H9 (cell line): Measurements from ENCODE around the gene CCDC142. TPM values are rescaled to one million over a fixed set of nuclear protein-coding genes. Genes with fewer than 3 reads are reported as not detected.

Experiments
- DNase-seq: peaks from one replicate; pipeline ENCODE4 v3.0.0-alpha.2; 2017
- H2AFZ ChIP-seq: one replicate; pipeline ENCODE4 v1.6.1; 2013; ENCODE audit warnings: mild to moderate bottlenecking, low read length, control low read depth, moderate library complexity
- H2AK5ac ChIP-seq: 2 replicates; pipeline ENCODE4 v1.6.1; 2013; ENCODE audit warnings: low read length, control low read depth, mixed read lengths; ENCODE audit not compliant: insufficient read length
- H2BK120ac ChIP-seq: one replicate; pipeline ENCODE4 v1.6.1; 2013; ENCODE audit warnings: low read depth, mild to moderate bottlenecking, low read length, control low read depth, inconsistent platforms; ENCODE audit not compliant: poor library complexity, severe bottlenecking
- H2BK12ac ChIP-seq: 2 replicates; pipeline ENCODE4 v1.6.1; 2013; ENCODE audit warnings: low read length, control low read depth, mixed read lengths, low read depth; ENCODE audit not compliant: insufficient read length
- H2BK15ac ChIP-seq: 2 replicates; pipeline ENCODE4 v1.6.1; 2013; ENCODE audit warnings: low read depth, low read length, control low read depth
- H2BK20ac ChIP-seq: one replicate; pipeline ENCODE4 v1.6.1; 2013; ENCODE audit warnings: low read depth, mild to moderate bottlenecking, low read length, control low read depth, inconsistent platforms; ENCODE audit not compliant: poor library complexity, severe bottlenecking
- H2BK5ac ChIP-seq: 2 replicates; pipeline ENCODE4 v1.6.1; 2013; ENCODE audit warnings: low read length, control low read depth, mixed read lengths; ENCODE audit not compliant: insufficient read length
- H3K14ac ChIP-seq: 2 replicates; pipeline ENCODE4 v1.6.1; 2013; ENCODE audit warnings: low read length, control low read depth; ENCODE audit not compliant: insufficient read depth
- H3K18ac ChIP-seq: 2 replicates; pipeline ENCODE4 v1.6.1; 2013; ENCODE audit warnings: low read depth, mild to moderate bottlenecking, mixed read lengths, low read length, control low read depth; ENCODE audit not compliant: insufficient read length
- H3K23ac ChIP-seq: 2 replicates; pipeline ENCODE4 v1.6.1; 2013; ENCODE audit warnings: low read length, control low read depth, mixed read lengths, low read depth; ENCODE audit not compliant: insufficient read length
- H3K23me2 ChIP-seq: 2 replicates; pipeline ENCODE4 v1.6.1; 2013; ENCODE audit warnings: low read depth, mild to moderate bottlenecking, mixed read lengths, low read length, control low read depth; ENCODE audit not compliant: insufficient read length, poor library complexity, severe bottlenecking
- H3K27ac ChIP-seq: 2 replicates; pipeline ENCODE4 v1.5.1; 2013; ENCODE audit warnings: low read length, control low read depth, mixed read lengths, low read depth; ENCODE audit not compliant: insufficient read length
- H3K27me3 ChIP-seq: 2 replicates; pipeline ENCODE4 v1.6.1; 2013; ENCODE audit warnings: low read length, control low read depth, inconsistent platforms; ENCODE audit not compliant: insufficient read depth
- H3K4ac ChIP-seq: 2 replicates; pipeline ENCODE4 v1.6.1; 2013; ENCODE audit warnings: low read depth, mild to moderate bottlenecking, control low read depth, inconsistent platforms, low read length, moderate library complexity
- H3K4me1 ChIP-seq: 2 replicates; pipeline ENCODE4 v1.6.1; 2013; ENCODE audit warnings: low read length, control low read depth, inconsistent platforms; ENCODE audit not compliant: insufficient read depth
- H3K4me2 ChIP-seq: 2 replicates; pipeline ENCODE4 v1.6.1; 2013; ENCODE audit warnings: low read length, control low read depth, mixed read lengths; ENCODE audit not compliant: insufficient read length, insufficient read depth
- H3K56ac ChIP-seq: 2 replicates; pipeline ENCODE4 v1.6.1; 2013; ENCODE audit warnings: low read depth, mild to moderate bottlenecking, mixed read lengths, low read length, control low read depth; ENCODE audit not compliant: insufficient read length
- H3K79me1 ChIP-seq: 2 replicates; pipeline ENCODE4 v1.6.1; 2013; ENCODE audit warnings: low read depth, mild to moderate bottlenecking, moderate library complexity, low read length, control low read depth, inconsistent platforms; ENCODE audit not compliant: insufficient read depth, poor library complexity, severe bottlenecking
- H3K79me2 ChIP-seq: 2 replicates; pipeline ENCODE4 v1.6.1; 2013; ENCODE audit warnings: low read length, control low read depth, inconsistent platforms; ENCODE audit not compliant: insufficient read depth
- H3K9ac ChIP-seq: 2 replicates; pipeline ENCODE4 v1.6.1; 2013; ENCODE audit warnings: low read length, control low read depth, mixed read lengths; ENCODE audit not compliant: insufficient read length; ENCODE audit errors: extremely low read depth
- H3K9me3 ChIP-seq: one replicate; pipeline ENCODE4 v1.6.1; 2013; ENCODE audit warnings: low read depth, low read length, inconsistent platforms; ENCODE audit not compliant: control insufficient read depth
- H3T11ph ChIP-seq: one replicate; pipeline ENCODE4 v1.6.1; 2013; ENCODE audit warnings: mild to moderate bottlenecking, low read length, control low read depth, inconsistent platforms
- H4K20me1 ChIP-seq: one replicate; pipeline ENCODE4 v1.6.1; 2013; ENCODE audit not compliant: control insufficient read depth, insufficient read length, insufficient read depth
- H4K5ac ChIP-seq: 2 replicates; pipeline ENCODE4 v1.6.1; 2013; ENCODE audit warnings: low read depth, mild to moderate bottlenecking, mixed read lengths, low read length, control low read depth; ENCODE audit not compliant: insufficient read length
- H4K8ac ChIP-seq: replicated peaks from 2 replicates; pipeline ENCODE4 v1.6.1; 2013; ENCODE audit warnings: low read length, control low read depth, mixed read lengths, low read depth; ENCODE audit not compliant: insufficient read length
- H4K91ac ChIP-seq: 2 replicates; pipeline ENCODE4 v1.6.1; 2013; ENCODE audit warnings: low read depth, mild to moderate bottlenecking, moderate library complexity, mixed read lengths, low read length, control low read depth; ENCODE audit not compliant: insufficient read length
- H3K27ac Mint-ChIP-seq, 3 experiments: 2 replicates in 2 of 3; 3 replicates in 1 of 3; pipeline ENCODE4 v1.8.0; 2020 to 2021; ENCODE audit warnings: mixed read lengths in 3 of 3, mild to moderate bottlenecking in 1 of 3, moderate library complexity in 1 of 3
- H3K27me3 Mint-ChIP-seq: 2 replicates; pipeline ENCODE4 v1.8.0; 2021; ENCODE audit warnings: low read depth, mild to moderate bottlenecking, moderate library complexity, mixed read lengths
- H3K36me3 Mint-ChIP-seq, 3 experiments: 2 replicates in 2 of 3; 3 replicates in 1 of 3; pipeline ENCODE4 v1.8.0; 2020 to 2021; ENCODE audit warnings: low read depth in 3 of 3, mixed read lengths in 3 of 3; ENCODE audit not compliant: insufficient read depth in 1 of 3
- H3K4me1 Mint-ChIP-seq, 2 experiments: 2 replicates each; pipeline ENCODE4 v1.8.0; 2020; ENCODE audit warnings: mixed read lengths in 2 of 2
- H3K4me3 Mint-ChIP-seq, 2 experiments: 2 replicates in 1 of 2; 3 replicates in 1 of 2; pipeline ENCODE4 v1.8.0; 2020 to 2021; ENCODE audit warnings: mild to moderate bottlenecking in 2 of 2, mixed read lengths in 2 of 2, moderate library complexity in 1 of 2
- H3K9me3 Mint-ChIP-seq, 2 experiments: 2 replicates in 1 of 2; 3 replicates in 1 of 2; pipeline ENCODE4 v1.8.0; 2020; ENCODE audit warnings: mild to moderate bottlenecking in 2 of 2, mixed read lengths in 2 of 2, moderate library complexity in 1 of 2
- CTCF ChIP-seq: fragments of 200-600 bp; sonication (generic); conservative IDR thresholded peaks from 3 replicates; pipeline ENCODE4 v1.8.0; 2021; ENCODE audit warnings: antibody characterized with exemption, mild to moderate bottlenecking
- WGBS: extraction: QIAGEN DNeasy Blood & Tissue Kit; methylation state at CpG from one replicate; pipeline ENCODE4 v1.1.7; 2013; ENCODE audit warnings: missing lambda C conversion rate, low lambda C conversion rate, mixed read lengths; ENCODE audit not compliant: insufficient read length; ENCODE audit errors: extremely low coverage; 5-methylcytosine and 5-hydroxymethylcytosine counted together
- total RNA-seq: library from RNA; stranded (reverse); gene quantifications from 2 replicates; pipeline ENCODE4 v1.2.1, GENCODE V29; 2021

CCDC142 gene
- total RNA-seq, 1 experiment from 2014 or later, result 21.5 TPM

GRCh38 chr2:74436111-74436805, 46.5 kb downstream of the CCDC142 start:
- H4K20me1 ChIP-seq, result no peaks in the 10 kb centered on the region
- no peak for TF ChIP-seq CTCF
- no peak overlapping the region for H4K8ac ChIP-seq
- peaks cover 7% of the 10 kb centered on the region for H3K79me1 ChIP-seq
- no peaks in the 10 kb centered on the region; the same call in 1 of the 2 replicates for H3K27me3 Mint-ChIP-seq
- peaks cover 21% of the 10 kb centered on the region; the same call in 1 of the 2 replicates for H3K79me2 ChIP-seq
- H3K4me3 Mint-ChIP-seq, result no peak overlapping the region
- H3K9me3 Mint-ChIP-seq, result no peaks in the 10 kb centered on the region
- peaks cover 31 to 40% of the 10 kb centered on the region in 2 experiments for H3K4me1 Mint-ChIP-seq
- no peaks in the 10 kb centered on the region for H3K27me3 ChIP-seq
- H2AFZ ChIP-seq, result no peak overlapping the region
- peaks cover 11% of the 10 kb centered on the region for H3K23me2 ChIP-seq
- H2BK12ac ChIP-seq, result no peak overlapping the region
- peak overlapping the region in 2 of 3 experiments; percentile 72 to 86; a peak in 2 of 7 replicates for H3K27ac Mint-ChIP-seq
- H3K4me2 ChIP-seq, result no peak overlapping the region
- peak; percentile 46 for DNase-seq
- H3K14ac ChIP-seq, result no peak overlapping the region
- H3K23ac ChIP-seq, result no peak overlapping the region
- peaks cover 3% of the 10 kb centered on the region; the same call in 1 of the 2 replicates for H3K4me1 ChIP-seq
- no peak overlapping the region for H4K5ac ChIP-seq
- H3K18ac ChIP-seq, result no peak overlapping the region
- no peak overlapping the region for H2BK120ac ChIP-seq
- no peak overlapping the region for H2BK20ac ChIP-seq
- no peak overlapping the region for H3K27ac ChIP-seq
- no peak overlapping the region for H3K56ac ChIP-seq
- no peak overlapping the region for H3K4ac ChIP-seq
- no CpG with 5 or more reads among the region's 43 CpGs for WGBS
- H3K9me3 ChIP-seq, result no peaks in the 10 kb centered on the region
- no peak overlapping the region for H2AK5ac ChIP-seq
- H4K91ac ChIP-seq, result no peak overlapping the region
- H2BK5ac ChIP-seq, result no peak overlapping the region
- no peak overlapping the region for H3T11ph ChIP-seq
- H2BK15ac ChIP-seq, result no peak overlapping the region
- peaks cover 20 to 54% (median 40%) of the 10 kb centered on the region in 3 experiments for H3K36me3 Mint-ChIP-seq
- no peak overlapping the region for H3K9ac ChIP-seq
